ENCODE data around the gene ENPP7.

- TF ChIP-seq CTCF (IDR thresholded peaks at IDR 0.05; ENCODE audit: insufficient read depth, low read length, poor library complexity, severe bottlenecking) (no peak), EZH2phosphoT487 (conservative IDR thresholded peaks at IDR 0.05; ENCODE audit: low read length) (no peak)
Measured at GRCh38 chr17:79790805-79791734, 60.3 kb downstream of the ENPP7 start.
